Measurements from ENCODE around the gene NKD2. TPM values are rescaled to one million over a fixed set of nuclear protein-coding genes. Genes with fewer than 3 reads are reported as not detected.

NKD2 gene
- total and polyA plus RNA-seq, 9 of the 15 experiments (the other 6 are each of a cell fraction or from before 2014, with no cell fraction given), result 0.09 to 0.64 (median 0.27) TPM; not detected in 5

GRCh38 chr5:1088031-1088430 lies 79.4 kb downstream of the NKD2 start:
- H3K9me1 ChIP-seq (ENCODE audit: control insufficient read depth, insufficient read depth, low read length), result no peaks in the 10 kb centered on the region
- no peak overlapping the region for H3K27ac ChIP-seq (ENCODE audit: extremely low read depth, low read depth, low read length)
- FAIRE-seq (no peak), DNase-seq (ENCODE audit: extremely low read depth in 1 of 4, low spot score in 3 of 4) (no peak), ATAC-seq (no peak)
- no peak overlapping the region for H3K4me3 ChIP-seq
- CTCF ChIA-PET (ENCODE audit: low intra/inter-chr PET ratio), result no interaction called here
- H3K4me1 ChIP-seq (replicated peaks in 1 of 2; ENCODE audit: control insufficient read depth in 2 of 2, insufficient read depth in 2 of 2, low read length in 2 of 2), result peaks cover 0 to 68% of the 10 kb centered on the region in 2 experiments; a peak in 2 of 5 replicates
- TF ChIP-seq NBN (IDR thresholded peaks at IDR 0.05; ENCODE audit: low read depth) (no peak), POLR3G (IDR thresholded peaks at IDR 0.05; ENCODE audit: extremely low read depth, insufficient read length, insufficient replicate concordance) (no peak), ZNF766 (CRISPR knock-in tag; conservative IDR thresholded peaks at IDR 0.05) (no peak)
- POLR2A ChIA-PET, result interaction anchor here (0.6 kb wide), 1 partner anchor 140 kb away, joined by 3 read pairs; no protein-coding TSS in a partner anchor
- peak overlapping the region in 1 of 2 experiments; percentile 58; a peak in 1 of 4 replicates for H3K9ac ChIP-seq (ENCODE audit: insufficient read depth in 1 of 2, low read depth in 2 of 2, low read length in 2 of 2)
- WGBS (ENCODE audit: insufficient coverage, low coverage, missing lambda C conversion rate), result 70% methylated on average over 23 of the region's 26 CpGs
- H3K4me2 ChIP-seq (ENCODE audit: insufficient read depth, low read length), result no peak overlapping the region
- BruUV-seq (replicated peaks), result no TSS peak
- H2AFZ ChIP-seq (ENCODE audit: low read depth, low read length), result no peak overlapping the region
- H3K27me3 ChIP-seq (ENCODE audit: control insufficient read depth in 2 of 2, insufficient read depth in 2 of 2, low read length in 2 of 2), result peaks cover 4 to 91% of the 10 kb centered on the region in 2 experiments; a peak in 3 of 5 replicates
- H4K20me1 ChIP-seq (replicated peaks; ENCODE audit: control insufficient read depth, insufficient read depth, low read length), result peaks cover 11% of the 10 kb centered on the region
- H3K36me3 ChIP-seq (ENCODE audit: control insufficient read depth, insufficient read depth, low read length), result no peaks in the 10 kb centered on the region
- H3K9me3 ChIP-seq (replicated peaks; ENCODE audit: control insufficient read depth, insufficient read depth, low read depth, low read length), result no peaks in the 10 kb centered on the region
- in situ Hi-C loops (cut with MboI) (no loop called here), intact Hi-C loops (cut with micrococcal nuclease) (no loop called here)
- H3K79me2 ChIP-seq (ENCODE audit: control insufficient read depth, insufficient read depth, low read length), result no peaks in the 10 kb centered on the region

Small RNA genes lying within 50 kb of the gene (microRNA-seq; reads per million reads assigned to microRNA genes)
- gene MIR4635 (ENCODE audit: borderline microRNAs expressed), result not detected

Small RNA genes lying within 50 kb of the gene (small RNA-seq; reads per million reads assigned to genes)
- gene MIR4635, result not detected

Other genes with a start within 250 kb of the NKD2 start
- gene ZDHHC11B, start 224.1 kb upstream of the NKD2 start, total RNA-seq (2014; rRNA removed), result 0.12 and 0.23 TPM in 2 replicates
- 0.15 and 0.22 TPM in 2 replicates for gene ZDHHC11B, start 224.1 kb upstream of the NKD2 start, total RNA-seq (2014; rRNA removed; fragmentation: Illumina TruSeq; extraction: Trizol)
- gene ZDHHC11B, start 224.1 kb upstream of the NKD2 start, total RNA-seq (2015; rRNA removed; fragmentation: Illumina TruSeq; extraction: Trizol), result 0.30 TPM in 1 of 2 replicates, not detected in the other
- 0.16 TPM in 1 of 2 replicates, not detected in the other for gene ZDHHC11B, start 224.1 kb upstream of the NKD2 start, total RNA-seq (2021)
- gene ZDHHC11B, start 224.1 kb upstream of the NKD2 start, polyA plus RNA-seq (2011; rRNA removed), result 0.08 and 0.21 TPM in 2 replicates
- 0.08 and 0.15 TPM in 2 replicates for gene ZDHHC11B, start 224.1 kb upstream of the NKD2 start, polyA plus RNA-seq (2014; fragmentation: Illumina TruSeq; extraction: Trizol)
- gene ZDHHC11B, start 224.1 kb upstream of the NKD2 start, polyA plus RNA-seq (2014; fragmentation: Nextera tagmentation; extraction: Ambion mirVana), result under 1 TPM in 1 of 2 experiments, not detected in 1; 0.03 TPM
- gene ZDHHC11B, start 224.1 kb upstream of the NKD2 start, polyA plus RNA-seq (2014; rRNA removed), result 0.07 TPM in 1 of 2 replicates, not detected in the other
- gene ZDHHC11, start 157.8 kb upstream of the NKD2 start, total RNA-seq (2014; rRNA removed), result 0.20 and 1.5 TPM in 2 replicates
- 0.40 and 0.45 TPM in 2 replicates for gene ZDHHC11, start 157.8 kb upstream of the NKD2 start, total RNA-seq (2014; rRNA removed; fragmentation: Illumina TruSeq; extraction: Trizol)
- 0.29 and 0.30 TPM in 2 replicates for gene ZDHHC11, start 157.8 kb upstream of the NKD2 start, total RNA-seq (2015; rRNA removed; fragmentation: Illumina TruSeq; extraction: Trizol)
- gene ZDHHC11, start 157.8 kb upstream of the NKD2 start, total RNA-seq (2021), result 2.2 and 2.3 TPM in 2 replicates
- gene ZDHHC11, start 157.8 kb upstream of the NKD2 start, polyA plus RNA-seq (2011; rRNA removed), result 0.99 and 1.2 TPM in 2 replicates
- 0.52 and 1.4 TPM in 2 replicates for gene ZDHHC11, start 157.8 kb upstream of the NKD2 start, polyA plus RNA-seq (2014; fragmentation: Illumina TruSeq; extraction: Trizol)
- under 1 TPM; 0.07 to 0.21 TPM for gene ZDHHC11, start 157.8 kb upstream of the NKD2 start, polyA plus RNA-seq (2014; fragmentation: Nextera tagmentation; extraction: Ambion mirVana)
- gene ZDHHC11, start 157.8 kb upstream of the NKD2 start, polyA plus RNA-seq (2014; rRNA removed), result 0.97 and 1.4 TPM in 2 replicates
- 52.8 and 58.5 TPM in 2 replicates for gene BRD9, start 116.0 kb upstream of the NKD2 start, total RNA-seq (2014; rRNA removed)
- gene BRD9, start 116.0 kb upstream of the NKD2 start, total RNA-seq (2014; rRNA removed; fragmentation: Illumina TruSeq; extraction: Trizol), result 37.9 and 39.5 TPM in 2 replicates
- 43.1 and 44.9 TPM in 2 replicates for gene BRD9, start 116.0 kb upstream of the NKD2 start, total RNA-seq (2015; rRNA removed; fragmentation: Illumina TruSeq; extraction: Trizol)
- gene BRD9, start 116.0 kb upstream of the NKD2 start, total RNA-seq (2021), result 62.3 and 68.7 TPM in 2 replicates
- 17.3 and 18.0 TPM in 2 replicates for gene BRD9, start 116.0 kb upstream of the NKD2 start, polyA plus RNA-seq (2011; rRNA removed)
- 49.7 and 54.7 TPM in 2 replicates for gene BRD9, start 116.0 kb upstream of the NKD2 start, polyA plus RNA-seq (2014; fragmentation: Illumina TruSeq; extraction: Trizol)
- 1 to 10 TPM; 2.4 to 3.7 TPM for gene BRD9, start 116.0 kb upstream of the NKD2 start, polyA plus RNA-seq (2014; fragmentation: Nextera tagmentation; extraction: Ambion mirVana)
- gene BRD9, start 116.0 kb upstream of the NKD2 start, polyA plus RNA-seq (2014; rRNA removed), result 51.8 and 56.4 TPM in 2 replicates
- gene TRIP13, start 115.9 kb upstream of the NKD2 start, total RNA-seq (2014; rRNA removed), result 48.2 and 68.7 TPM in 2 replicates
- 55.2 and 56.8 TPM in 2 replicates for gene TRIP13, start 115.9 kb upstream of the NKD2 start, total RNA-seq (2014; rRNA removed; fragmentation: Illumina TruSeq; extraction: Trizol)
- 45.1 and 50.8 TPM in 2 replicates for gene TRIP13, start 115.9 kb upstream of the NKD2 start, total RNA-seq (2015; rRNA removed; fragmentation: Illumina TruSeq; extraction: Trizol)
- 50.0 and 53.2 TPM in 2 replicates for gene TRIP13, start 115.9 kb upstream of the NKD2 start, total RNA-seq (2021)
- 93.2 and 116 TPM in 2 replicates for gene TRIP13, start 115.9 kb upstream of the NKD2 start, polyA plus RNA-seq (2011; rRNA removed)
- 62.6 and 73.0 TPM in 2 replicates for gene TRIP13, start 115.9 kb upstream of the NKD2 start, polyA plus RNA-seq (2014; fragmentation: Illumina TruSeq; extraction: Trizol)
- 10 to 100 TPM; 24.1 to 28.9 TPM for gene TRIP13, start 115.9 kb upstream of the NKD2 start, polyA plus RNA-seq (2014; fragmentation: Nextera tagmentation; extraction: Ambion mirVana)
- gene TRIP13, start 115.9 kb upstream of the NKD2 start, polyA plus RNA-seq (2014; rRNA removed), result 65.2 and 73.4 TPM in 2 replicates
- gene SLC12A7, start 103.3 kb downstream of the NKD2 start, total RNA-seq (2014; rRNA removed), result 1.1 and 1.3 TPM in 2 replicates
- gene SLC12A7, start 103.3 kb downstream of the NKD2 start, total RNA-seq (2014; rRNA removed; fragmentation: Illumina TruSeq; extraction: Trizol), result 0.11 and 0.22 TPM in 2 replicates
- 0.51 and 0.53 TPM in 2 replicates for gene SLC12A7, start 103.3 kb downstream of the NKD2 start, total RNA-seq (2015; rRNA removed; fragmentation: Illumina TruSeq; extraction: Trizol)
- gene SLC12A7, start 103.3 kb downstream of the NKD2 start, total RNA-seq (2021), result 1.8 and 1.9 TPM in 2 replicates
- gene SLC12A7, start 103.3 kb downstream of the NKD2 start, polyA plus RNA-seq (2011; rRNA removed), result 3.1 and 15.7 TPM in 2 replicates
- 0.56 and 0.83 TPM in 2 replicates for gene SLC12A7, start 103.3 kb downstream of the NKD2 start, polyA plus RNA-seq (2014; fragmentation: Illumina TruSeq; extraction: Trizol)
- under 1 TPM; 0.01 to 0.04 TPM for gene SLC12A7, start 103.3 kb downstream of the NKD2 start, polyA plus RNA-seq (2014; fragmentation: Nextera tagmentation; extraction: Ambion mirVana)
- gene SLC12A7, start 103.3 kb downstream of the NKD2 start, polyA plus RNA-seq (2014; rRNA removed), result 0.73 and 1.0 TPM in 2 replicates
- gene SLC6A19, start 192.8 kb downstream of the NKD2 start, total RNA-seq (2014; rRNA removed), result 0.59 and 1.3 TPM in 2 replicates
- gene SLC6A19, start 192.8 kb downstream of the NKD2 start, total RNA-seq (2014; rRNA removed; fragmentation: Illumina TruSeq; extraction: Trizol), result 0.26 and 0.47 TPM in 2 replicates
- 0.43 and 0.49 TPM in 2 replicates for gene SLC6A19, start 192.8 kb downstream of the NKD2 start, total RNA-seq (2015; rRNA removed; fragmentation: Illumina TruSeq; extraction: Trizol)
- 1.3 and 1.6 TPM in 2 replicates for gene SLC6A19, start 192.8 kb downstream of the NKD2 start, total RNA-seq (2021)
- gene SLC6A19, start 192.8 kb downstream of the NKD2 start, polyA plus RNA-seq (2011; rRNA removed), result 0.26 and 0.65 TPM in 2 replicates
- 0.74 and 1.1 TPM in 2 replicates for gene SLC6A19, start 192.8 kb downstream of the NKD2 start, polyA plus RNA-seq (2014; fragmentation: Illumina TruSeq; extraction: Trizol)
- under 1 TPM; 0.03 to 0.04 TPM for gene SLC6A19, start 192.8 kb downstream of the NKD2 start, polyA plus RNA-seq (2014; fragmentation: Nextera tagmentation; extraction: Ambion mirVana)
- 1.0 and 1.1 TPM in 2 replicates for gene SLC6A19, start 192.8 kb downstream of the NKD2 start, polyA plus RNA-seq (2014; rRNA removed)
- not detected in 2 replicates for gene SLC6A18, start 216.6 kb downstream of the NKD2 start, total RNA-seq (2014; rRNA removed)
- not detected in 2 replicates for gene SLC6A18, start 216.6 kb downstream of the NKD2 start, total RNA-seq (2014; rRNA removed; fragmentation: Illumina TruSeq; extraction: Trizol)
- gene SLC6A18, start 216.6 kb downstream of the NKD2 start, total RNA-seq (2015; rRNA removed; fragmentation: Illumina TruSeq; extraction: Trizol), result not detected in 2 replicates
- not detected in 2 replicates for gene SLC6A18, start 216.6 kb downstream of the NKD2 start, total RNA-seq (2021)
- not detected in 2 replicates for gene SLC6A18, start 216.6 kb downstream of the NKD2 start, polyA plus RNA-seq (2011; rRNA removed)
- gene SLC6A18, start 216.6 kb downstream of the NKD2 start, polyA plus RNA-seq (2014; fragmentation: Illumina TruSeq; extraction: Trizol), result not detected in 2 replicates
- gene SLC6A18, start 216.6 kb downstream of the NKD2 start, polyA plus RNA-seq (2014; fragmentation: Nextera tagmentation; extraction: Ambion mirVana), result not detected
- not detected in 2 replicates for gene SLC6A18, start 216.6 kb downstream of the NKD2 start, polyA plus RNA-seq (2014; rRNA removed)

Data from K562 (cell line).